HG03558 (cell line): ENCODE data around the gene REEP1.

Experiments
- ATAC-seq: cut with Tn5 transposase; IDR thresholded peaks from one replicate; pipeline ENCODE4 v1.9.1; 2021; ENCODE audit warnings: moderate number of reproducible peaks; ENCODE audit not compliant: unreplicated experiment; ENCODE audit errors: extremely low read depth

Gene REEP1

GRCh38 chr2:86308984-86309695 is 28.3 kb downstream of the REEP1 start:
- no peak for ATAC-seq

- no peak for ATAC-seq
Observed at GRCh38 chr2:86308356-86308755, 29.1 kb downstream of the REEP1 start.

GRCh38 chr2:86307431-86307830 is 30.0 kb downstream of the REEP1 start:
- ATAC-seq, result no peak

- ATAC-seq, result no peak
Observed at GRCh38 chr2:86305915-86306254, 31.5 kb downstream of the REEP1 start.

- no peak for ATAC-seq
Observed at GRCh38 chr2:86305195-86305914, 32.1 kb downstream of the REEP1 start.

- no peak for ATAC-seq
Observed at GRCh38 chr2:86304416-86304815, 33.0 kb downstream of the REEP1 start.

- ATAC-seq, result no peak
Observed at GRCh38 chr2:86302320-86302719, 35.1 kb downstream of the REEP1 start.

- no peak for ATAC-seq
Observed at GRCh38 chr2:86301711-86302202, 35.7 kb downstream of the REEP1 start.

GRCh38 chr2:86301009-86301408 is 36.4 kb downstream of the REEP1 start:
- ATAC-seq, result no peak

GRCh38 chr2:86300496-86300895 is 36.9 kb downstream of the REEP1 start:
- ATAC-seq, result no peak

GRCh38 chr2:86298411-86299390 is 38.7 kb downstream of the REEP1 start:
- ATAC-seq, result no peak

- ATAC-seq, result no peak
Observed at GRCh38 chr2:86297382-86298147, 39.9 kb downstream of the REEP1 start.

- no peak for ATAC-seq
Observed at GRCh38 chr2:86296947-86297346, 40.5 kb downstream of the REEP1 start.

GRCh38 chr2:86295066-86295465 is 42.4 kb downstream of the REEP1 start:
- no peak for ATAC-seq

- ATAC-seq, result no peak
Observed at GRCh38 chr2:86293612-86294011, 43.8 kb downstream of the REEP1 start.

GRCh38 chr2:86292571-86293515 is 44.6 kb downstream of the REEP1 start:
- ATAC-seq, result no peak

GRCh38 chr2:86291328-86291662 is 46.1 kb downstream of the REEP1 start:
- no peak for ATAC-seq

- ATAC-seq, result no peak
Observed at GRCh38 chr2:86290596-86291327, 46.7 kb downstream of the REEP1 start.
